GM19397 (cell line): ENCODE measurements around the gene STAT1.
A peak's percentile ranks its signal among the peaks of the same experiment; 100 is the strongest.

ENCODE experiments used
- ATAC-seq: cut with Tn5 transposase; IDR thresholded peaks from one replicate; pipeline ENCODE4 v1.9.1; 2021; ENCODE audit warnings: mild to moderate bottlenecking, moderate library complexity; ENCODE audit not compliant: unreplicated experiment

Gene STAT1

GRCh38 chr2:191032588-191033429 is 18.8 kb upstream of the STAT1 start:
- ATAC-seq, result no peak

GRCh38 chr2:191031256-191031655 is 17.3 kb upstream of the STAT1 start:
- no peak for ATAC-seq

- ATAC-seq, result peak; percentile 86
Measured at GRCh38 chr2:191030521-191031154, 16.7 kb upstream of the STAT1 start.

GRCh38 chr2:191029280-191029950 is 15.4 kb upstream of the STAT1 start:
- no peak for ATAC-seq

- ATAC-seq, result no peak
Measured at GRCh38 chr2:191026377-191026776, 12.4 kb upstream of the STAT1 start.

- no peak for ATAC-seq
Measured at GRCh38 chr2:191025135-191025534, 11.2 kb upstream of the STAT1 start.

- ATAC-seq, result no peak
Measured at GRCh38 chr2:191023235-191023679, 9.3 kb upstream of the STAT1 start.

- peak; percentile 21 for ATAC-seq
Measured at GRCh38 chr2:191020742-191021381, 6.9 kb upstream of the STAT1 start.

GRCh38 chr2:191020221-191020741 is 6.3 kb upstream of the STAT1 start:
- ATAC-seq, result peak; percentile 71

- ATAC-seq, result no peak
Measured at GRCh38 chr2:191019376-191019775, 5.4 kb upstream of the STAT1 start.

- peak; percentile 18 for ATAC-seq
Measured at GRCh38 chr2:191018643-191019119, 4.7 kb upstream of the STAT1 start.

GRCh38 chr2:191018048-191018447 is 4.1 kb upstream of the STAT1 start:
- no peak for ATAC-seq

- no peak for ATAC-seq
Measured at GRCh38 chr2:191015831-191016230, 1.9 kb upstream of the STAT1 start.

GRCh38 chr2:191015239-191015638 is 1.3 kb upstream of the STAT1 start:
- ATAC-seq, result no peak

GRCh38 chr2:191014653-191015020 is 666 bp upstream of the STAT1 start:
- no peak for ATAC-seq

- no peak for ATAC-seq
Measured at GRCh38 chr2:191013682-191013931, 364 bp downstream of the STAT1 start.

GRCh38 chr2:191012845-191013681 is 908 bp downstream of the STAT1 start:
- ATAC-seq, result no peak

GRCh38 chr2:191012346-191012745 is 1.6 kb downstream of the STAT1 start:
- no peak for ATAC-seq

GRCh38 chr2:191010887-191011885 is 2.8 kb downstream of the STAT1 start:
- no peak for ATAC-seq
